Omental fat pad (tissue), 4 donors: ENCODE measurements around the gene OBSCN. TPM values are rescaled to one million over a fixed set of nuclear protein-coding genes. Genes with fewer than 3 reads are reported as not detected.

Experiments used
- ATAC-seq: fragments of 150-250 bp; one replicate; pipeline ENCODE4 v1.9.1; 2016; ENCODE audit warnings: mild to moderate bottlenecking, moderate library complexity; ENCODE audit not compliant: low FRiP score
- DNase-seq: peaks from one replicate; pipeline ENCODE4 v3.0.0-alpha.2; 2019; ENCODE audit warnings: low spot score
- CTCF ChIP-seq, 3 donors: fragments of 450-650 bp; IDR thresholded peaks; one replicate each; pipeline ENCODE4 v1.5.1; 2016 to 2017; ENCODE audit warnings: antibody characterized with exemption in 3 of 3, mild to moderate bottlenecking in 3 of 3, moderate library complexity in 2 of 3
- total RNA-seq, 4 donors: library from RNA; depleted of rRNA; stranded (reverse); fragments of >200 nt; gene quantifications; one replicate each; pipeline ENCODE4 v1.1.0, GENCODE V29; 2016

OBSCN gene
- total RNA-seq, 4 donors from 2014 or later, result 5.4 to 26.0 (median 9.7) TPM

DNA sequence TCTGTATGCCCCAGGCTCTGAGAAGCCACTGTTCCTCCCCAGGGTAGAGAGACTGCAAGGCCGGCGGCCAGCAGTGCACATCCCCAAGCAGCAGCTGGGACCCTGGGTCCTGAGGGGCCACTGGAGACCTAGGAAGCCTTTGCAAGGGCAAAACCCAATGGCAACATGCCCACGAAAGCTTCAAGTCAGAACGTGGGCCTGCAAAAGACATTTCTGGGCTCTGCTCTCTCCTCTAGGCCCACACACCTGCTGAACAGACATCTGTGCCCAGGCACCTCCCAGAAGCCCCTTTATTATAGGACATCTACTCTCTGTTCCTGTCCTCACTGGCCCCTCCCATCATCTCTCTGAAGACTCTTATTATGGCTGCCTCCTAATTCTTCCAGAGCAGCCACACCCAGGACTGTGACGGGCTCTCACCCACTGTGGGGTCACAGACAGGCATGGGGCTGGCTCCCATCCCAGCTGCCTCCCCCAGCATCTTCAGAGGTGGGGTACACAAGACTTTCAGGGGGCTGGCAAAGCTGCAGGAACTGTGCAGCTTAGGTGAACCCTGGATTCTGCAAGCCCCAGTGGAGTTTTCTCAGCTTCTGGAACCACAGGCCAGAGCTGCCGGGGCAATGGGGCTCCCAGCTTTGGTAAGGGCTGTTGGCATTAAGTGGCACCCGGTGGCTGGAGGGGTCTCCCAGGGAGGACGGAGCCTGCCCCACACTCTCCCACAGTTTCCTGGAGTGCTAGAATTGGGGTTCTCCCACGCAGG, 186.1 kb downstream of the OBSCN start:
- peak; percentile 10 for ATAC-seq
- no peak for DNase-seq
- no peak for TF ChIP-seq CTCF (IDR thresholded peaks at IDR 0.05)

DNA sequence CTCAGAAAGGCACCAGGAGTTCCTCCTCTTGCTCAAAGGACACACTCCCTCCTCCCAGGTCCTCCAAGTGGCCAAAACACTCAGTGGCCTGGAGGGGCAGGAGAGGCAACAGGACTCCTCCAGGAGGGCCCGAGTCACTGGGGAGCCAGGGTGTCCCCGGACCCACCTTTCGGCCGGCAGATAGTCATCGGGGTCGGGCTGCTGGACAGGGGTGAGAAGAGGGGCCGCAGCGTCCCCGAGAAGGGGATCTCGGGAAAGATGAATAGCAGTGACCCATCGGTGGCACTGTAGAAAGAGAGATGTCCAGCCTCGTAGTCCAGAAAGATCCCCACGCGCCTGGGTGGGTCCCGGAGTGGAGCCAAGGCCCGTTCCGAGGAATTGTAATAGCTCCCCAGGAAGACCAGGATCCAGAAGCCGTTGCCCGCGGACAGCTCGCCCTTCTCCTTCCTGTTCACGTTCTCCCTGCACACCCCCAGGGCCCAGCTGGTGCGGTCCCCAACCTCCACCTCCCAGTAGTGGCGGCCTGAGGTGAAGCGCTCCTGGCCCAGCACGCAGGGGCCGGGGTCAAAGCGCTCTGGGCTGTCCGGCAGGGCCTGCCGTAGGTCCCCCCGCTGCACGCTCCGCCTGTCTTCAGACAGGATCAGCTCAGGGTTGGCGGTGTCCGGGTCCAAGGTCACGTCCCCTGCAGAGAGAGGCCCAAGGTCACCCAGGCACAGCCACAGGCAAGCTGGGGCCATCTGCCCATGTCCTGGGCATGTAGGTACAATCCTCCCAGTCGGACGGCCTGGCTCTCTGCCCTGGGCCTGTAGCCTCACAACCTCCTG, 186.9 kb downstream of the OBSCN start:
- DNase-seq (no peak), ATAC-seq (no peak)
- no peak for TF ChIP-seq CTCF (IDR thresholded peaks at IDR 0.05)

GRCh38 chr1:228396770-228397662, 189.2 kb downstream of the OBSCN start:
- no peak for TF ChIP-seq CTCF (IDR thresholded peaks at IDR 0.05)
- no peak for ATAC-seq
- no peak for DNase-seq

GRCh38 chr1:228397966-228398365, 190.1 kb downstream of the OBSCN start:
- ATAC-seq (no peak), DNase-seq (no peak)
- TF ChIP-seq CTCF (IDR thresholded peaks at IDR 0.05), result no peak

- ATAC-seq (no peak), DNase-seq (no peak)
- no peak for TF ChIP-seq CTCF (IDR thresholded peaks at IDR 0.05)
Observed at GRCh38 chr1:228398741-228399461, 191.1 kb downstream of the OBSCN start.

DNA sequence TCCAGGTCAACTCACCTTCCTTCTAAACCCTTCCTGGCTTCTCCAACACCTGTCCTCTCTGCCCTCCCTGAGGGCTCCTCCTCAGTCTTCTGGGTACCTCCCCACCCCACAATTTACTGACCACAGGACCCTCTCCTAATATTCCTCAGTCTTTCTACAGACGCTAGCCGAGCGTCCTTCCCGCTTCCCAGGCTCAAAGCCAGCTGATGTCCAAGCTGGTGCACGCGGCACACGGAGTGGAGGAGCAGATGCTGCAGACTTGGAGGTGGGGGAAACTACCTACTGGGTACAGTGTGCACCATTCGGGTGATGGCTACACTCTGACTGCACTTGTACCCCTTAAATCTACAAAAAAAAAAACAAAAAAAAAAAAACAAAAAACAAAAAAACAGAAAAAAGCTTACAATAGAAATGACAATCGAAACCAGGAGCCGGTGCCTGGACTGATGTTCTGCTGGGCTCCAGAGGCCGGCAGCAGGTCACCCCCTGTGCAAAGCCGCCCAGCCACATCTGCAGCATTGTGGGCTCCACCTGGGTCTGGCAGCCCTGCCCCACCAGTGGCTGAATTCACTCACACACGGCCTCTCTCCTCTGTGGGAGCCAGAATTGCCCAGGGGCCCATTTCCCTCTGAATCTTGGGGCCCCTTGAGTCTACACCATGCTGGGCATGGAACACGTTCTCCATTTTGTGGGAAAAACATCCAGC, 191.8 kb downstream of the OBSCN start:
- TF ChIP-seq CTCF (IDR thresholded peaks at IDR 0.05), result no peak
- DNase-seq, result no peak
- ATAC-seq, result no peak
